Hippocampal formation (tissue), 2 donors: ENCODE results near the gene VPS37C.
"Not testable (repeated sequence)": the region's sequence is repeated elsewhere in the genome, so short reads cannot be mapped to it uniquely, and the experiment has no call there.

Experiments used
- DNase-seq, 2 donors: peaks; one replicate each; lab custom pipeline; 2025; lab: John Stamatoyannopoulos, UW

The VPS37C gene

GRCh38 chr11:61161190-61162091 is at the start of gene VPS37C:
TSS of gene VPS37C (minus strand) at chr11:61161426. CDS start at chr11:61138829, 22,597 bp downstream.
- DNase-seq, result peak; percentile 72 to 85

GRCh38 chr11:61210629-61211028 is 49.4 kb upstream of the VPS37C start:
- DNase-seq, result not testable (repeated sequence)

GRCh38 chr11:61207636-61208310 is 46.5 kb upstream of the VPS37C start:
- DNase-seq, result not testable (repeated sequence)

GRCh38 chr11:61204502-61205059 is 43.4 kb upstream of the VPS37C start:
- not testable (repeated sequence) for DNase-seq

GRCh38 chr11:61203873-61204272 is 42.6 kb upstream of the VPS37C start:
- DNase-seq, result not testable (repeated sequence)

- not testable (repeated sequence) for DNase-seq
Observed at GRCh38 chr11:61202950-61203746, 41.9 kb upstream of the VPS37C start, which contains the start of gene PGA3. TSS of gene PGA3 (plus strand) at chr11:61203515. CDS start at chr11:61203565, 50 bp downstream.

- no peak for DNase-seq
Observed at GRCh38 chr11:61201476-61201875, 40.2 kb upstream of the VPS37C start.

- DNase-seq, result no peak
Observed at GRCh38 chr11:61198948-61199523, 37.8 kb upstream of the VPS37C start.

GRCh38 chr11:61198361-61198760 is 37.1 kb upstream of the VPS37C start:
- DNase-seq, result no peak

GRCh38 chr11:61195719-61196118 is 34.5 kb upstream of the VPS37C start:
- no peak for DNase-seq

- DNase-seq, result no peak
Observed at GRCh38 chr11:61194981-61195695, 33.9 kb upstream of the VPS37C start.

GRCh38 chr11:61194169-61194671 is 33.0 kb upstream of the VPS37C start:
- no peak for DNase-seq

GRCh38 chr11:61193596-61193995 is 32.4 kb upstream of the VPS37C start:
- no peak for DNase-seq

- DNase-seq, result no peak
Observed at GRCh38 chr11:61189933-61190332, 28.7 kb upstream of the VPS37C start.

GRCh38 chr11:61187505-61188130 is 26.4 kb upstream of the VPS37C start:
- DNase-seq, result peak; percentile 33 to 50

- DNase-seq, result no peak
Observed at GRCh38 chr11:61186504-61186903, 25.3 kb upstream of the VPS37C start.

- no peak for DNase-seq
Observed at GRCh38 chr11:61183645-61184044, 22.4 kb upstream of the VPS37C start.

- no peak for DNase-seq
Observed at GRCh38 chr11:61181489-61181888, 20.3 kb upstream of the VPS37C start.

GRCh38 chr11:61180205-61180604 is 19.0 kb upstream of the VPS37C start:
- DNase-seq, result not testable (repeated sequence)

GRCh38 chr11:61176446-61176845 is 15.2 kb upstream of the VPS37C start:
- no peak for DNase-seq
